ENCODE results near the gene ADCYAP1R1. TPM values are rescaled to one million over a fixed set of nuclear protein-coding genes. Genes with fewer than 3 reads are reported as not detected.

Gene ADCYAP1R1
- total RNA-seq, 2 experiments from 2014 or later: not detected

DNA sequence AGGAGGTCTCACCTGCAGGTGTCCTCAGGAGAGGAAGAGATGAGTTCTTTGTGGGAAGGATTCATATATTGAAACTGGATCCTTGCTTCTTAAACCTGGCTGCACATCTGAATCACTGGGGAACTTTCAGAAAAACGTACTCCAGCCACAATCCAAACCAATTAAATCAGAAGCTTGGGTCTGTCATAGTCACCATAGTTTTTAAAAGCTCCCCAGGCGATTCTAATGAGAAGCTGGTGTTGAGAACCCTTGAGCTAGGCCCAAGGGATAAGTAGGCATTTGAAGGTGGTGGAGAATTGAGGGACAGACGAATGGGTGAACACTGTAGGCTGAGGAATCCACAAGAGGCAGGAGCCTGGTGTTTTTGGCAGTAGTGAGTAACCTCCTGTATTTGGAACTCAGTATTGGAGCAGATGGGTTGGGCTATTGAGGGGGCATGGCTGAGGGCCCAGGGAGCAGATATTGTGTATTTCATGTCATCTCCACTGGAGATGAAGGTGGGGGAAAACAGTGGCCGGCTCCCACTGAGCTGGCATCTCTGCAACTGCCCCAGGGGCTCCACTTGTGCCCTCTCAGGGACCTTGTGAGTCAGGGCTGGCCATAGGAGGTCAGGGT lies 14.5 kb downstream of the ADCYAP1R1 start:
- ATAC-seq (ENCODE audit: low read depth) (no peak), DNase-seq (no peak)
- Mint-ChIP-seq H3K27me3 (peaks cover 3% of the 10 kb centered on the region), H3K9me3 (no peaks in the 10 kb centered on the region), H3K27ac (no peak overlapping the region), H3K4me3 (no peak overlapping the region), H3K4me1 (no peaks in the 10 kb centered on the region), H3K36me3 (no peaks in the 10 kb centered on the region)
- POLR2A ChIA-PET: no interaction called here

DNA sequence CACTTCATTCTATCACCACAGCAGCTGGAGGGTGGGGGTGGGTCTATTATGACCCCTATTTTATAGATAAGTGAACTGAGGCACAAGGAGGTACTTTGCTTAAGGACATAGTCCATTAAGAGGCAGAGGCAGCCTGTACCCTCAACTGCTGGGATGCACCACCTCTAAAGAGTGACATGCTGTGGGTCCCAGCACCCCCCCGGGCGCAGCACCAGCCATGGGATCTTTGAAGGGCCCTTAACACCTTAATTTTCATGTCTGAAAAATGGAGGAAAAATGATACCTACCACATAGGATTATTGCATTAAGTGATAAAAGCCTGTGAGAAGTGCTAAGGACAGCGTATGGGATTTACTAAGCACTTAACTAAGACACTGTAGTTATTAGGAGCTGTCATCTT lies 15.4 kb downstream of the ADCYAP1R1 start:
- no peaks in the 10 kb centered on the region for H3K4me1 Mint-ChIP-seq
- no peak overlapping the region for H3K27ac Mint-ChIP-seq
- no peaks in the 10 kb centered on the region for H3K9me3 Mint-ChIP-seq
- no peak overlapping the region for H3K4me3 Mint-ChIP-seq
- no peaks in the 10 kb centered on the region for H3K36me3 Mint-ChIP-seq
- no peak for ATAC-seq (ENCODE audit: low read depth)
- H3K27me3 Mint-ChIP-seq: peaks cover 3% of the 10 kb centered on the region
- POLR2A ChIA-PET: no interaction called here
- DNase-seq: no peak

DNA sequence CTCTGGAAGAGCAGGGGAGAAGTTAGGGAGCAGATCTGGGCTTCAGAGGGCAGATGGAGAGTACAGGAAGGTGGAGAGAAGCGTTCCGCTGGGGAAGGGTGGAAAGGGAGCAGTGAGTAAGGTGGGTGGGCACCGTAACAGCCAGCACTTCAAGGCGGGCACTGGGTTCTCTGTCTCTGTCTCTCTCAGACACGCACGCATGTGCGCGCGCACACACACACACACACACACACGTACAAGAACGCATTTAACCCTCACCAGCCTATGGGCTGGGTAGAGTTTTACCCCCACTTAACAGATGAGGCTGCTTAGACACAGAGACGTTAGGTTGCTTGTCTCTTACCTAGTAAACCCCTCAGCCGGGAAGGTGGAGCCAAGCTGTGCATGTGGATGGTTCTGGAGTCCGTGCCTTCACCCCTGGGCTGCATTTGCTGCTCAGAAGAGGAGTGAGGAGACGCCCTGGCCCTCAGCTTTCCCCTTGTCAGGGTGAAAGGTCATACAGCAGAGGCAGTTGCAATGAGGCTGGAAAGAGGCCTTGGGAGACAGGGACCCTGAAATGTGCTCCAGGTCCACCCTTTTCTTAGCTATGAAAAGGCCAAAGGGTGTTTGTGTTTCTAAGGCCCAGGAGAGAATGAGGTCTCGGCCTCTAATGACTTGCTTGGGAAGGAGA lies 16.0 kb downstream of the ADCYAP1R1 start:
- peaks cover 3% of the 10 kb centered on the region for H3K27me3 Mint-ChIP-seq
- POLR2A ChIA-PET: no interaction called here
- no peak for DNase-seq
- H3K4me3 Mint-ChIP-seq: no peak overlapping the region
- no peak for ATAC-seq (ENCODE audit: low read depth)
- no peak overlapping the region for H3K27ac Mint-ChIP-seq
- H3K36me3 Mint-ChIP-seq: no peaks in the 10 kb centered on the region
- H3K4me1 Mint-ChIP-seq: no peaks in the 10 kb centered on the region
- H3K9me3 Mint-ChIP-seq: no peaks in the 10 kb centered on the region

DNA sequence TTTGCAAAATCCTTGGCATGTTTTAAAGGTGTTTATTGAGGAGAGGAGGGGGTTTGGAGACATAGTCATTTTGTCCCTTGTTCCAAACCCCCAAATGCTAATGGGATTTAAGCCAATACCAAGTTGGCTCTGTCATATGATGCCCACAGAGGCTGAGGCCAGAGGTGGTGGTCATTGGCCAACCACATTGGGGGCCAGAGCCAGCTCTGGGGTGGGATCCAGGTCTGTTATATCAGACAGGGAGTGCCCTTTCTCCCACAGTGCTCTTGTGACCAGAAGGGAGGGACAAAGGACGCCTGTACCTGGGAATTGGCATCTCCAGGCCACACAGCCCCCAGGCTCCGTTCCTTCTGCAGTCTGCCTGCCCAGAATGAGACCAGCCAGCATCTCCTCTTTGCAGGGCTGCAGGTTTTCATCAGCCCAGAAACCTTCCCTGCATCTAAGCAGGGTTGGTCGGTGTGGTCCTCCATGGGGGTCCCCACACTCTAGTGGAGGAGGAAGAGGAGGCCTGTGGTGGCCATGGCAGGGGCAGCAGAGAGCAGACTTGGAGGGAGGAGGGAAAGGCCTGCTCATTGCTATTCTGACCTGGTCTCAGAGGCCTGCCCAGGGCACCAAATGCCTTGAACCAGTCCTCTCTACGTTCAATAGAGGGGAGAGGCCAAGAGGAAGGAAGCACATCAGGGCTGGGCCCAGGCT lies 17.9 kb downstream of the ADCYAP1R1 start:
- ATAC-seq (ENCODE audit: low read depth): no peak
- Mint-ChIP-seq H3K27ac (no peak overlapping the region), H3K4me1 (no peaks in the 10 kb centered on the region), H3K36me3 (no peaks in the 10 kb centered on the region), H3K4me3 (no peak overlapping the region), H3K27me3 (peaks cover 3% of the 10 kb centered on the region), H3K9me3 (no peaks in the 10 kb centered on the region)
- POLR2A ChIA-PET: no interaction called here
- DNase-seq: no peak

DNA sequence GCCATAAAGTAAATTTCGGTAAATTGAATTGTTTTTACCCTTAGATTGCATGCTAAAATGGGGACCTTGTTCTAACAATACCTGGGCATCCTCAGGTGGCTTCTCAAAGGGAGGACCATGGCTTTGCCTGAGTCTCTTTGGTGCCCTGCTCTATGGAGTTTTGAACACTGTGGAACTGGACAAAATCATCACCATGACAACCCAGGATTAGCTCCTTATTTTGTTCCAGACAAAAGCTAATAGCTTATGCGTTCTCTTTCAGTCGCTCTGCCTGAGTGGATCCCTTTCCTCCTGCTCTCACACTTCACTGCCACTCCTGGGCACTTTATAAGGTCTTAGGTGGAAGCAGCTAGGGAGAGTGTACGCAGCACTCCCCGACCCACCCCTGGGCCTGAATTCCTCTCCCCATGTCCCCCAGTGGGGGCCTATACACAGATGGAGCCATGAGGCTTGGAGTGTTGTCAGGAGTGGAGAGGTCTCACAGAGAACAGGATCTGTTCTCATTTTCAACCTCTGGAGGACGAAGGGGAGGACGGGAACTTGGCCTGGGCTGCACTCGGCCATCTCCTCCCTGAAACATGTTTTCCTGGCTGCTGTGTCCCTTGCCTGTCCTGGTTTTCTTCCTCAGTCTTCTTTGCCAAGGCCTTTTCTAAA lies 19.0 kb downstream of the ADCYAP1R1 start:
- no peak overlapping the region for H3K27ac Mint-ChIP-seq
- H3K4me3 Mint-ChIP-seq: no peak overlapping the region
- ATAC-seq (ENCODE audit: low read depth) (no peak), DNase-seq (no peak)
- H3K9me3 Mint-ChIP-seq: no peaks in the 10 kb centered on the region
- POLR2A ChIA-PET: no interaction called here
- no peaks in the 10 kb centered on the region for H3K4me1 Mint-ChIP-seq
- H3K36me3 Mint-ChIP-seq: no peaks in the 10 kb centered on the region
- H3K27me3 Mint-ChIP-seq: peaks cover 6% of the 10 kb centered on the region

DNA sequence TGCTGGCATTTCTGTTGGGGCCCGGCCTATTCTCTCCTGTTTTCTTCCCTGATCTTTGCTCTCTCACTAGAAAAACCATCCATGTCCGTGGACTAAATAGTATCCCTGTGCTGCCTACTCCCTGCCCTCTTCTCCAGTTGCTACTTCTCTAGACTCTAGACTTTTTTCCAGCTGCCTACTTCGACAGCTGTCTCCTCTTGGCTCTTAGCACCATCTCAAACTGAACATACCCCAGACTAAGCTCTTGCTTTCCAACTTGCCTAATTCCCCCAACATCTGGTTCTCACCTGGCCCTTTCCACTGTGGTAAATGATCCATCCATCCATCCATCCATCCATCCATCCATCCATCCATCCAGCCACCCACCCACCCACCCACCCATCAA lies 19.5 kb downstream of the ADCYAP1R1 start:
- no peak overlapping the region for H3K4me3 Mint-ChIP-seq
- DNase-seq: no peak
- no peaks in the 10 kb centered on the region for H3K4me1 Mint-ChIP-seq
- no peak overlapping the region for H3K27ac Mint-ChIP-seq
- no peaks in the 10 kb centered on the region for H3K9me3 Mint-ChIP-seq
- peaks cover 6% of the 10 kb centered on the region for H3K27me3 Mint-ChIP-seq
- no peak for ATAC-seq (ENCODE audit: low read depth)
- H3K36me3 Mint-ChIP-seq: no peaks in the 10 kb centered on the region
- POLR2A ChIA-PET: no interaction called here

DNA sequence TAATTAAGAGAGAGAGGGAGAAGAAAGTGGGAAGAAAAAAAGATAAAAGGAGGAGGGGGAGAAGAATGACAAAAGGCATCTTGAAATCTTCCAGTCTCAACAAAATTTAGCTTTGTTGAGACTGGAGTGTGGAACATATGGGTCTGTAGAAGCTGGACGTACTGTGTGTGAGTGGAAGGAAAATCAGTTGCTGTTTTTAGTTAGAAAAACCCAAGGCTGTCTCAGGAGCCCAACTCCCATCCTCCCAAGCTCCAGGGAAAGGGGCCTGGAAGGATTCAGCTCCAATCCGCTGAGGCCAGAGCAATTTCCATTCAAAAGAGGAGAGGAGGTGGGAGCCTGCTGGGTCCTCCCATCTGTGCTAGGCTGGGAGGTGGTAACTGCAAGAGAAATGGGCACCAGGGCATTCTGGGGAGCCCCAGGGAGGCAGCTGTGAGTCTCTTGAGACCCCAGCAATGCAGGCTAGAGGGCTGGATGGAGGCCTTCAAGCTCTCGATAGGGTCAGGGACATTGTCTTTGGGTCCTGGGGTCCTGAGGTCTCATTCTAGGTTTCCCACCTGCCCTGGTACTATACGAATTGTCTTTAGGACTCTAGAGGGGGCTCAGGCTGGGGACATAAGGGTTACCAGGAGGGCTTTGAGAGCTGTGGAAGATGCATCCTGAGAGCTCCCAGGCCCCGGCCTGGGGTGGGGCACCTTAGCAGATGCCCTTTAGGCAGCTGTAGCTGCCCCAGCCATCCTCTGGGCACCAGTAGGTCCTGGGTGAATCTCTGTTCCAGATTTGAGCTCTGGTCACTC lies 21.4 kb downstream of the ADCYAP1R1 start:
- DNase-seq: no peak
- no peak overlapping the region for H3K4me3 Mint-ChIP-seq
- no peaks in the 10 kb centered on the region for H3K36me3 Mint-ChIP-seq
- H3K4me1 Mint-ChIP-seq: no peaks in the 10 kb centered on the region
- POLR2A ChIA-PET: no interaction called here
- ATAC-seq (ENCODE audit: low read depth): no peak
- H3K27ac Mint-ChIP-seq: no peak overlapping the region
- peaks cover 6% of the 10 kb centered on the region for H3K27me3 Mint-ChIP-seq
- H3K9me3 Mint-ChIP-seq: no peaks in the 10 kb centered on the region

DNA sequence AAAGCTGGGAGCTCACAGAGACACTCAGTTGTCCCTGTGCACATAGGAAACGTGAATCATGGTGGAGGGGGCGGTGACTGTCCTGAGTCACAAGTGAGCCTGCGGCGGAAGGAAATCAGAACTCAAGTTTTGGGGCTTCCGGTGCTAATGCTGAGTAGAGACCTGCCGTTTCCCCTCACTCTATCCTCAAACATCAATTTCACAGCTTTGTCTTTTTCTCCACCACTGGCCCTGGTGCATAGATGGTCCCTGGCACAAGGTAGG lies 21.9 kb downstream of the ADCYAP1R1 start:
- Mint-ChIP-seq H3K4me3 (no peak overlapping the region), H3K27me3 (peaks cover 6% of the 10 kb centered on the region), H3K4me1 (no peaks in the 10 kb centered on the region), H3K27ac (no peak overlapping the region), H3K9me3 (no peaks in the 10 kb centered on the region), H3K36me3 (no peaks in the 10 kb centered on the region)
- ATAC-seq (ENCODE audit: low read depth) (no peak), DNase-seq (no peak)
- POLR2A ChIA-PET: no interaction called here

DNA sequence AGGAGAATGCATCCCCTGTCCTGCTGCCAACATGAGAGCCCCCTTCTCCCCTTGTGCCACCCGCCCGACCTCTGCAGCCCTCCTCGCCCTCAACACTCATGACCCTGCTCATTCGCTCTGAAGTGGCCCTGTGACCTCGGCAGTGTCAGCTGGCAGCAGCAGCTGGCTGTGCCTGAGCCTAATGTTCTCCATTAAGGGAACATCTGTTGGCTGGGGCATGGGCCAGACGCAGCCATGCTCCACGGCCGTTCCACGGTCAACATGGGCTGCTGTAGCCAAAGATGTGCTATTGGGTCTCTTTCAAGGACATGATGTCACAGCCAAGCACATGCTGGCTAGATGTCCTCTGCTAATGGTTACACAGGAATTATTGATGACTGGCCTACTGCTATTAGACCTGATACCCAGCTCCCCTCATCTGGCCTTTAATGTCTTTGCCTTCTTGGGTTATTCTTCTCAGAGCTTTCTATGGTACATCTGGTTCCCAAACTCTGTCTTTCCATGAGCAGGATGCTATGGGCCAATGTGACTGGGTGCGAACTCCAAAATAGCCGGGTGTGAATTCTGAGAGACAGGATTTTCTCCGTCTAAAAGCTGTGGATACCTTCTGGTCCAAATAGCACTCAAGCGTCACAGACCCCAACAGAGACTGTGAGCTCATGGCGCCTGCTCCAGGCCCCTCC lies 22.4 kb downstream of the ADCYAP1R1 start:
- Mint-ChIP-seq H3K27me3 (peaks cover 5% of the 10 kb centered on the region), H3K4me3 (no peak overlapping the region), H3K4me1 (no peaks in the 10 kb centered on the region), H3K9me3 (no peaks in the 10 kb centered on the region), H3K36me3 (no peaks in the 10 kb centered on the region), H3K27ac (no peak overlapping the region)
- no peak for ATAC-seq (ENCODE audit: low read depth)
- no peak for DNase-seq
- POLR2A ChIA-PET: no interaction called here

DNA sequence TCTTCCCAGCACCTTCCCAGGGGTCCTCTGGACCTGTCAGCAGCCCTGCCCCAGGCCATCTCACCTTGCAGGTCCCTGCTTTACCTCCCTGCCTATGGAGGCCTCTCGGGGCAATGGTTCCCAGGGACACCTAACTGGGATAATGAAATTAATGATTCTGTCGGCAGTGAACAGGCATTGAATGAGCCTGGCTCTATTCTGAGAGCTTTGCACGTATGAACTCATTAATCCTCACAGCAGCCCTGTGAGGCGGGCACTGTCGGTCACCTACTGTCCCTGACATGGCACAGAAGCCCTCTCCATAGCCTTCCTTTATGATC lies 22.9 kb downstream of the ADCYAP1R1 start:
- no peak overlapping the region for H3K27ac Mint-ChIP-seq
- no peaks in the 10 kb centered on the region for H3K9me3 Mint-ChIP-seq
- ATAC-seq (ENCODE audit: low read depth): no peak
- H3K4me3 Mint-ChIP-seq: no peak overlapping the region
- H3K27me3 Mint-ChIP-seq: peaks cover 7% of the 10 kb centered on the region
- no peaks in the 10 kb centered on the region for H3K4me1 Mint-ChIP-seq
- no peaks in the 10 kb centered on the region for H3K36me3 Mint-ChIP-seq
- POLR2A ChIA-PET: no interaction called here
- DNase-seq: no peak

DNA sequence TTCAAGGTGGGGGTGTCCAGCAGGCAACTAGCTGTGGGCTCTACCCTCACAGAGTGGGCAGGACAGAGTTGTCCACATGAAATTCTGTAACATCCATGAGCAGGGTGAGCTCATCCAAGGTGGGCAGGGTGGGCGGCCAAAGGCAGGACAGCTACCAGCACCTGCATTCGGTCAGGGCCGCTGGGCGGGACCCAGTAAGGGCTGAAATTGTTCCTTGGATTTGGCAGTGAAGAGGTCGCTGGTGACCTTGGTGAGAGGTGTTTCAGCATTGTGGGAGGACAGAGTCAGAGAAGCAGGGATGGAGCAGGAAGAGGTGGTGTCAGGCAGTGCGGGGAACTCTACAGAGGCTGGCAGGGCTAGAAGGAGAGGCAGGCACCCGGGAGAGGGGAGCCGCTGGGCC lies 23.9 kb downstream of the ADCYAP1R1 start:
- Mint-ChIP-seq H3K27me3 (peaks cover 11% of the 10 kb centered on the region), H3K27ac (no peak overlapping the region), H3K4me3 (no peak overlapping the region), H3K4me1 (no peaks in the 10 kb centered on the region), H3K36me3 (no peaks in the 10 kb centered on the region), H3K9me3 (no peaks in the 10 kb centered on the region)
- POLR2A ChIA-PET: no interaction called here
- ATAC-seq (ENCODE audit: low read depth) (no peak), DNase-seq (no peak)

DNA sequence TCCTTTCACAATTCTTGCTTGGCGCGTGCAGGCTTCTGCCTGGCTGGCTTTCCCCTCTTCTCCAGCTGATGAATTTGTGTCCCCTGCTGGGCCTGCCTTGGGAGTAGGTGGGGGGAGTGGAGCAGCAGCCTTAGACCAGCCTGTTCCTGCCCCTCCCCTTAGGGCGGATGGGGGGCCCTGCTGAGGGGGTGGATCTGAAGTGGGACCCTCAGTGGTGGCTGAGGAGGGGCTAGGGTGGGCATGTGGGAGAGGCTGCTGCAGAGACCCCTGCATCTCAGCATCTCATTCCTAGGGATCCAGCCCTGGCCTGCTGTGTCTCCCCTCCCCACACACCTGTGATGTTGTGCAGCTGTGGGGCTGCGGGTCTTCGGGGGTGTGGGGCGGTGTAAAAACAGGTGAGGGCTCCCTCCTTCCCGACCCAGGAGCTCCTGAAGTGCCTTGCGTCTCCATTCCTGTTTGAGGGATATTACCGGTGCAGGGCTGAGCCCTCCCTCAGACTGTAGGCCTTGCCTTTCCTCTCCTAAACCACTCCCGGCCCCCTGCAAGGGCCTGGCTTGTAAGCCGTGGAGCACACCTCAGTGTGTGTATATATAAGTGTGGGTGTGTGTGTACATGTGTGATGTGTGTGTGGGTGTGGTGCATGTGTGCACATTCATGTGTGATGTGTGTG lies 24.7 kb downstream of the ADCYAP1R1 start:
- POLR2A ChIA-PET: no interaction called here
- Mint-ChIP-seq H3K4me3 (no peak overlapping the region), H3K27me3 (peaks cover 18% of the 10 kb centered on the region), H3K27ac (no peak overlapping the region), H3K36me3 (no peaks in the 10 kb centered on the region), H3K9me3 (no peaks in the 10 kb centered on the region), H3K4me1 (no peaks in the 10 kb centered on the region)
- DNase-seq (no peak), ATAC-seq (ENCODE audit: low read depth) (no peak)
